H1 (cell line): ENCODE results near the gene ATXN7. TPM values are rescaled to one million over a fixed set of nuclear protein-coding genes. Genes with fewer than 3 reads are reported as not detected.

ENCODE experiments used
- CTCF ChIA-PET: fragments of 300-600 bp; sonication (Branson Sonifier 250); formaldehyde crosslinking; loops from one replicate; lab custom pipeline; 2021; ENCODE audit not compliant: partially characterized antibody; lab: Charles Lee
- POLR2A ChIA-PET: fragments of 300-600 bp; sonication (Branson Sonifier 250); formaldehyde crosslinking; loops from one replicate; lab custom pipeline; 2021; ENCODE audit warnings: inconsistent platforms; ENCODE audit not compliant: partially characterized antibody; lab: Charles Lee
- DNase-seq, 2 experiments: peaks; one replicate each; pipeline versions ENCODE4 v3.0.0 to v3.0.0-alpha.2; 2010 to 2022; ENCODE audit warnings: low spot score in 2 of 2, low read depth in 1 of 2, mixed read lengths in 1 of 2
- FAIRE-seq: peaks from 2 replicates; lab custom pipeline; 2011; peaks lifted over from hg19 to GRCh38; lab: Jason Lieb, UNC
- H2AFZ ChIP-seq: 2 replicates; pipeline ENCODE4 v1.8.1; 2012; ENCODE audit warnings: low read length, inconsistent platforms
- H2AK5ac ChIP-seq: 2 replicates; pipeline ENCODE4 v1.6.1; 2013; ENCODE audit warnings: low read depth, low read length
- H2BK120ac ChIP-seq: replicated peaks from 2 replicates; pipeline ENCODE3; 2013; ENCODE audit warnings: low read depth, low read length, inconsistent platforms
- H2BK12ac ChIP-seq: 2 replicates; pipeline ENCODE4 v1.6.1; 2013; ENCODE audit warnings: low read depth, low read length
- H2BK15ac ChIP-seq: 2 replicates; pipeline ENCODE4 v1.6.1; 2013; ENCODE audit warnings: low read length
- H2BK20ac ChIP-seq: 2 replicates; pipeline ENCODE4 v1.6.1; 2013; ENCODE audit warnings: low read length
- H2BK5ac ChIP-seq: 2 replicates; pipeline ENCODE4 v1.6.1; 2013; ENCODE audit warnings: low read depth, low read length
- H3K14ac ChIP-seq: 2 replicates; pipeline ENCODE4 v1.6.1; 2013; ENCODE audit warnings: inconsistent platforms; ENCODE audit not compliant: insufficient read length
- H3K18ac ChIP-seq: 2 replicates; pipeline ENCODE4 v1.6.1; 2013; ENCODE audit warnings: low read length; ENCODE audit errors: extremely low read depth
- H3K23ac ChIP-seq: 2 replicates; pipeline ENCODE4 v1.6.1; 2013; ENCODE audit warnings: inconsistent platforms; ENCODE audit not compliant: insufficient read length
- H3K23me2 ChIP-seq: 2 replicates; pipeline ENCODE4 v1.6.1; 2013; ENCODE audit warnings: low read depth, low read length
- H3K27ac ChIP-seq: 2 replicates; pipeline ENCODE4 v1.6.1; 2011; ENCODE audit warnings: low read depth, low read length, inconsistent platforms
- H3K27me3 ChIP-seq, 4 experiments: replicated peaks in 1 of 4; 1 replicate in 1 of 4; 2 replicates in 3 of 4; pipeline versions ENCODE4 v1.6.1 to v1.8.1; 2011 to 2013; ENCODE audit warnings: low read length in 3 of 4, mild to moderate bottlenecking in 3 of 4, inconsistent platforms in 2 of 4, mixed read lengths in 2 of 4, moderate library complexity in 1 of 4; ENCODE audit not compliant: control insufficient read depth in 3 of 4, insufficient read depth in 3 of 4; ENCODE audit errors: extremely low read depth in 1 of 4
- H3K36me3 ChIP-seq, 4 experiments: 2 replicates each; pipeline versions ENCODE4 v1.6.1 to v1.8.1; 2011 to 2013; ENCODE audit warnings: mild to moderate bottlenecking in 4 of 4, low read length in 3 of 4, moderate library complexity in 2 of 4, control low read depth in 1 of 4, inconsistent platforms in 1 of 4; ENCODE audit not compliant: insufficient read depth in 4 of 4, control insufficient read depth in 2 of 4
- H3K4ac ChIP-seq: replicated peaks from 2 replicates; pipeline ENCODE3; 2013; ENCODE audit warnings: low read length, low read depth, mixed read lengths, inconsistent platforms; ENCODE audit not compliant: insufficient read length
- H3K4me1 ChIP-seq, 4 experiments: replicated peaks in 1 of 4; 1 replicate in 1 of 4; 2 replicates in 3 of 4; pipeline versions ENCODE4 v1.6.1 to v1.8.1; 2011 to 2013; ENCODE audit warnings: low read length in 3 of 4, inconsistent platforms in 2 of 4, mixed read lengths in 1 of 4; ENCODE audit not compliant: insufficient read depth in 4 of 4, control insufficient read depth in 3 of 4
- H3K4me2 ChIP-seq, 2 experiments: 2 replicates each; pipeline versions ENCODE4 v1.6.1 to v1.8.1; 2011 to 2013; ENCODE audit warnings: low read depth in 2 of 2, low read length in 2 of 2, control low read depth in 1 of 2, inconsistent platforms in 1 of 2, mild to moderate bottlenecking in 1 of 2; ENCODE audit not compliant: insufficient read depth in 1 of 2
- H3K4me3 ChIP-seq, 4 experiments: fragments of 200-600, 300-600 bp in 1 of 4; sonication (generic), shearing (Covaris generic), sonication (Bioruptor Twin) in 1 of 4; 2 replicates each; pipeline versions ENCODE4 v1.5.1 to v1.8.1; 2011 to 2016; ENCODE audit warnings: low read length in 4 of 4, low read depth in 3 of 4, control low read depth in 2 of 4, inconsistent platforms in 2 of 4, mild to moderate bottlenecking in 2 of 4, mixed read lengths in 1 of 4, moderate library complexity in 1 of 4; ENCODE audit not compliant: insufficient read depth in 2 of 4; ENCODE audit errors: extremely low read depth in 1 of 4
- H3K56ac ChIP-seq: replicated peaks from 2 replicates; pipeline ENCODE3; 2013; ENCODE audit warnings: low read depth, mild to moderate bottlenecking, mixed read lengths, low read length, inconsistent platforms; ENCODE audit not compliant: insufficient read length
- H3K79me1 ChIP-seq: 2 replicates; pipeline ENCODE4 v1.6.1; 2013; ENCODE audit warnings: low read depth, low read length, control low read depth
- H3K79me2 ChIP-seq, 2 experiments: 2 replicates each; pipeline versions ENCODE4 v1.6.1 to v1.8.1; 2012 to 2013; ENCODE audit warnings: low read length in 2 of 2, mild to moderate bottlenecking in 2 of 2, inconsistent platforms in 1 of 2; ENCODE audit not compliant: insufficient read depth in 2 of 2, control insufficient read depth in 1 of 2
- H3K9ac ChIP-seq, 4 experiments: replicated peaks in 1 of 4; 1 replicate in 1 of 4; 2 replicates in 3 of 4; pipeline versions ENCODE4 v1.6.1 to v1.8.1; 2011 to 2013; ENCODE audit warnings: low read depth in 3 of 4, low read length in 3 of 4, control low read depth in 2 of 4, mild to moderate bottlenecking in 2 of 4, moderate library complexity in 2 of 4, inconsistent platforms in 1 of 4; ENCODE audit errors: extremely low read depth in 1 of 4
- H3K9me3 ChIP-seq, 2 experiments: 2 replicates each; pipeline versions ENCODE4 v1.6.1 to v1.8.1; 2012 to 2013; ENCODE audit warnings: mild to moderate bottlenecking in 2 of 2, moderate library complexity in 2 of 2, control low read depth in 1 of 2, inconsistent platforms in 1 of 2, low read depth in 1 of 2, low read length in 1 of 2, mixed read lengths in 1 of 2; ENCODE audit not compliant: insufficient read depth in 2 of 2
- H4K20me1 ChIP-seq, 2 experiments: replicated peaks in 1 of 2; 2 replicates each; pipeline versions ENCODE3 to v1.8.1; 2011 to 2013; ENCODE audit warnings: inconsistent platforms in 2 of 2, low read length in 2 of 2, mild to moderate bottlenecking in 1 of 2; ENCODE audit not compliant: insufficient read depth in 2 of 2, control insufficient read depth in 1 of 2
- H4K5ac ChIP-seq: 2 replicates; pipeline ENCODE4 v1.6.1; 2013; ENCODE audit warnings: low read length, low read depth, mixed read lengths, inconsistent platforms; ENCODE audit not compliant: insufficient read length
- H4K8ac ChIP-seq: 2 replicates; pipeline ENCODE4 v1.8.0; 2013; ENCODE audit warnings: mild to moderate bottlenecking, moderate library complexity, low read length, inconsistent platforms; ENCODE audit not compliant: insufficient read depth; ENCODE audit errors: extremely low read depth
- H4K91ac ChIP-seq: replicated peaks from 2 replicates; pipeline ENCODE3; 2013; ENCODE audit warnings: low read length, mixed read lengths, inconsistent platforms; ENCODE audit not compliant: insufficient read length
- ASH2L ChIP-seq: fragments of 200-600, 300-600 bp; sonication (generic); IDR thresholded peaks from one replicate; pipeline ENCODE4 v1.7.1; 2017; ENCODE audit warnings: low read length
- GABPA ChIP-seq: IDR thresholded peaks from 2 replicates; pipeline ENCODE4 v1.6.1; 2011; ENCODE audit warnings: mild to moderate bottlenecking, low read length, moderate library complexity, borderline replicate concordance; ENCODE audit not compliant: insufficient read depth
- KDM4A ChIP-seq: IDR thresholded peaks from one replicate; pipeline ENCODE4 v1.7.1; 2012; ENCODE audit warnings: low read depth, mild to moderate bottlenecking, moderate library complexity, low read length, inconsistent platforms; ENCODE audit not compliant: severe bottlenecking
- RAD21 ChIP-seq, 2 experiments: IDR thresholded peaks in 1 of 2; conservative IDR thresholded peaks in 1 of 2; 2 replicates each; pipeline ENCODE4 v1.6.1; 2011; ENCODE audit warnings: low read depth in 2 of 2, low read length in 2 of 2, improper control_type of control experiment in 1 of 2, inconsistent platforms in 1 of 2, mild to moderate bottlenecking in 1 of 2, moderate library complexity in 1 of 2
- RBBP5 ChIP-seq: IDR thresholded peaks from 2 replicates; pipeline ENCODE4 v1.7.1; 2012; ENCODE audit warnings: low read depth, mild to moderate bottlenecking, inconsistent platforms, low read length, moderate library complexity, borderline replicate concordance
- SIN3A ChIP-seq, 2 experiments: IDR thresholded peaks in 1 of 2; conservative IDR thresholded peaks in 1 of 2; 2 replicates each; pipeline ENCODE4 v1.6.1; 2011 to 2012; ENCODE audit warnings: low read length in 2 of 2, improper control_type of control experiment in 1 of 2, low read depth in 1 of 2, mild to moderate bottlenecking in 1 of 2
- SIRT6 ChIP-seq: IDR thresholded peaks from one replicate; pipeline ENCODE4 v1.7.1; 2012; ENCODE audit warnings: low read length, inconsistent platforms
- SIX5 ChIP-seq: IDR thresholded peaks from 2 replicates; pipeline ENCODE4 v1.6.1; 2011; ENCODE audit warnings: mild to moderate bottlenecking, low read depth, low read length
- SP4 ChIP-seq: IDR thresholded peaks from 2 replicates; pipeline ENCODE4 v1.6.1; 2012; ENCODE audit warnings: low read length, inconsistent platforms
- WGBS, 2 experiments: shearing (Covaris generic) in 1 of 2; methylation state at CpG; one replicate each; pipeline versions ENCODE4 v1.1.6 to v1.1.7; 2013 to 2015; ENCODE audit warnings: low lambda C conversion rate in 2 of 2, mixed read lengths in 2 of 2, inconsistent platforms in 1 of 2, low coverage in 1 of 2, missing lambda C conversion rate in 1 of 2; ENCODE audit not compliant: insufficient replicate concordance in 2 of 2, insufficient coverage in 1 of 2, insufficient read length in 1 of 2; ENCODE audit errors: extremely low coverage in 1 of 2, missing lambda C conversion rate in 1 of 2; 5-methylcytosine and 5-hydroxymethylcytosine counted together
- polyA plus RNA-seq, 7 experiments: library from polyadenylated mRNA; depleted of rRNA in 3 of 7; stranded (reverse) in 5 of 7; unstranded in 2 of 7; fragments of >200 nt in 5 of 7; fragments of 200-250 nt in 2 of 7; gene quantifications; 1 replicate in 5 of 7; 2 replicates in 1 of 7; 4 replicates in 1 of 7; pipeline versions ENCODE4 v1.2.1 to v1.2.3, GENCODE V29; 2011 to 2013; ENCODE audit warnings: missing spikeins in 2 of 7, mixed read lengths in 2 of 7
- total RNA-seq: library from RNA; stranded (reverse); fragmentation: NEBNext Ultra II Directional; extraction: Animal tissue kit (Norgen Biotek cat#: 25700); gene quantifications from 2 replicates; pipeline ENCODE4 v1.2.1, GENCODE V29; 2021

ATXN7 gene
- total and polyA plus RNA-seq, 2 of the 8 experiments (the other 6 are each of a cell fraction or from before 2014, with no cell fraction given), result 15.5 to 16.8 TPM

DNA sequence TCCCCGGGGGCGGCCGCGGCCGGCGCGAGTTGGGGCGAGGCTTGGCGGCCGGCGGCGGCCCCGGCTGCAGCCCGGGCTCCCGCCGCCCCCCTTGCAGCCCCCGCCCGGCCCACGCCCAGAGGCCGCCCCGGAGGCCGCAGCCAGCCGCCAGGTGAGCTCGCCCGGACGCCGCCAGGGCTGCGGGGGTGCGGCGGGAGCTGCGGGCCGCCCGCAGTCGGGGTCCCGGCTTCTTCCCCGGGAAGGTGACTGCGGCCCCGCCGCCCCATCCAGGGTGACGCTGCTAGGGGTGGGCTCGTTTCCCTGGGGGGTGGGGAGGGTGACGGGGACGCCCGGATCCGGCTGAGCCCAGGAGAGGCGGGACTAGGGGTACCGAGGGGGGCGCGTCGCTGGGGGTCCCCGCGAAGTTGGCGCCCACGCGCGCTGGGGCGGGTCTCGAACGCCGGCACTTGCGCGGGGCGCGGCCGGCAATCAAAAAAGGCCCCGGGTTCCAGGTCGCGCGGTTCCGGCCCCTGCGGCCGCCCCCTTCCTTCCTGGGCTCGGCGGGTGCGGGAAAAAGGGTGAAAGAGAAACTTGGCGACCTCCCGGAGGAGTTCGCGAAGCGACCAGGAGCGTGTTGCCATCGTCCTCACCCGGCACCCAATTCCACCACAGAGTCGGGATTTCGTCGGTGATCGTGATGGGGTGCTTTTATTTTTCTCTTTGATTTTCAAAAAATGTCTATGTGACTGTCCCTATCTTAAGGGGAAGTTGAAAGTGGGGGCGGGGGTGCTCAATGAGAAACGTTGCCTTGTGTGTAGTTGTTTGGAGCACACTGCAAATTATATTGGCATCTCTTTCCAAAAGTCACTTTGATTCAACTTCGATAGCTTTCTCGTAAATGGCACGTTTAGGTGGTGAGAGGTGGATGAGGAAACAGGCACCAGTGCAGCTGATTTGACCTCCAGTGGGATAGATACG lies 619 bp downstream of the ATXN7 start:
- no peaks in the 10 kb centered on the region for H3K27me3 ChIP-seq
- H2AFZ ChIP-seq, result no peak overlapping the region
- no peak overlapping the region for H4K91ac ChIP-seq
- H3K4me2 ChIP-seq, result peak overlapping the region; percentile 72 to 98
- no peak overlapping the region for H3K23ac ChIP-seq
- no peak overlapping the region for H3K4ac ChIP-seq
- peak overlapping the region; percentile 65 to 97 (median 72) for H3K4me3 ChIP-seq
- H3K56ac ChIP-seq, result no peak overlapping the region
- H2BK120ac ChIP-seq, result no peak overlapping the region
- FAIRE-seq (no peak), DNase-seq (no peak)
- no peaks in the 10 kb centered on the region for H3K36me3 ChIP-seq
- no peak overlapping the region for H2BK5ac ChIP-seq
- no peaks in the 10 kb centered on the region for H4K20me1 ChIP-seq
- H2BK12ac ChIP-seq, result no peak overlapping the region
- ChIA-PET POLR2A (interaction anchor here (0.6 to 1.1 kb wide), 4 partner anchors 26 to 363 kb away, joined by 3 to 4 read pairs (median 3); no protein-coding TSS in a partner anchor), CTCF (no interaction called here)
- H2AK5ac ChIP-seq, result no peak overlapping the region
- H3K18ac ChIP-seq, result no peak overlapping the region
- H4K5ac ChIP-seq, result no peak overlapping the region
- no peak overlapping the region for H2BK15ac ChIP-seq
- H3K4me1 ChIP-seq, result peaks cover 5 to 22% (median 11%) of the 10 kb centered on the region in 4 experiments
- H3K27ac ChIP-seq, result 0 out of 2 replicates have a peak overlapping the region, but pooled peaks have one; percentile 9
- H3K23me2 ChIP-seq, result peaks cover 6% of the 10 kb centered on the region
- no peak overlapping the region; the same call in 1 of the 2 replicates for H4K8ac ChIP-seq
- peak overlapping the region; percentile 54 to 91 (median 64); a peak in 6 of 7 replicates for H3K9ac ChIP-seq
- WGBS, 2 experiments, result 7% methylated on average over 25 of the region's 93 CpGs; no CpG with 5 or more reads in 1 of the 2 experiments
- H2BK20ac ChIP-seq, result no peak overlapping the region
- peaks cover 0 to 51% of the 10 kb centered on the region in 2 experiments; a peak in 2 of 4 replicates for H3K79me2 ChIP-seq
- no peak overlapping the region for H3K14ac ChIP-seq
- H3K9me3 ChIP-seq, result no peaks in the 10 kb centered on the region
- H3K79me1 ChIP-seq, result no peaks in the 10 kb centered on the region; the same call in 1 of the 2 replicates
- TF ChIP-seq ASH2L (peak; percentile 67), SIX5 (no peak), KDM4A (peak; percentile 41), RAD21 (IDR thresholded peaks at IDR 0.05 in 1 of 2, conservative IDR thresholded peaks at IDR 0.05 in 1 of 2; ENCODE audit: low read depth in 2 of 2, low read length in 2 of 2) (no peak), RBBP5 (no peak; the same call in 1 of the 2 replicates), SIRT6 (no peak), SIN3A (conservative IDR thresholded peaks at IDR 0.05 in 1 of 2, IDR thresholded peaks at IDR 0.05 in 1 of 2; ENCODE audit: low read depth in 1 of 2, low read length in 2 of 2) (no peak), GABPA (no peak), SP4 (no peak)
